Body of pancreas (tissue), 4 donors: ENCODE results near the gene KAT6B.

Experiments used
- CTCF ChIP-seq, 7 experiments: fragments of 450-650 bp in 4 of 7; fragments of 200-600 bp in 3 of 7; sonication (generic) in 3 of 7; IDR thresholded peaks; one replicate each; pipeline ENCODE4 v1.5.1; 2016 to 2019; ENCODE audit warnings: antibody characterized with exemption in 7 of 7
- POLR2A ChIP-seq, 3 donors: fragments of 450-650 bp; IDR thresholded peaks; one replicate each; pipeline ENCODE4 v1.6.1; 2016; ENCODE audit warnings: antibody characterized with exemption in 3 of 3, mild to moderate bottlenecking in 2 of 3

- TF ChIP-seq CTCF (IDR thresholded peaks at IDR 0.05) (no peak), POLR2A (IDR thresholded peaks at IDR 0.05) (no peak)
Observed at GRCh38 chr10:75058161-75058560, 231.8 kb downstream of the KAT6B start.
